ENCODE measurements around the gene PDE1C.

GRCh38 chr7:31882187-31882586, 188.0 kb downstream of the PDE1C start:
- TF ChIP-seq, protein P1, sequence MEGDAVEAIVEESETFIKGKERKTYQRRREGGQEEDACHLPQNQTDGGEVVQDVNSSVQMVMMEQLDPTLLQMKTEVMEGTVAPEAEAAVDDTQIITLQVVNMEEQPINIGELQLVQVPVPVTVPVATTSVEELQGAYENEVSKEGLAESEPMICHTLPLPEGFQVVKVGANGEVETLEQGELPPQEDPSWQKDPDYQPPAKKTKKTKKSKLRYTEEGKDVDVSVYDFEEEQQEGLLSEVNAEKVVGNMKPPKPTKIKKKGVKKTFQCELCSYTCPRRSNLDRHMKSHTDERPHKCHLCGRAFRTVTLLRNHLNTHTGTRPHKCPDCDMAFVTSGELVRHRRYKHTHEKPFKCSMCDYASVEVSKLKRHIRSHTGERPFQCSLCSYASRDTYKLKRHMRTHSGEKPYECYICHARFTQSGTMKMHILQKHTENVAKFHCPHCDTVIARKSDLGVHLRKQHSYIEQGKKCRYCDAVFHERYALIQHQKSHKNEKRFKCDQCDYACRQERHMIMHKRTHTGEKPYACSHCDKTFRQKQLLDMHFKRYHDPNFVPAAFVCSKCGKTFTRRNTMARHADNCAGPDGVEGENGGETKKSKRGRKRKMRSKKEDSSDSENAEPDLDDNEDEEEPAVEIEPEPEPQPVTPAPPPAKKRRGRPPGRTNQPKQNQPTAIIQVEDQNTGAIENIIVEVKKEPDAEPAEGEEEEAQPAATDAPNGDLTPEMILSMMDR (conservative IDR thresholded peaks at IDR 0.05; ENCODE audit: low read length) = no peak
- no peak for TF ChIP-seq EZH2phosphoT487 (IDR thresholded peaks at IDR 0.05; ENCODE audit: borderline replicate concordance, low read depth, low read length)
